ENCODE measurements around the gene DOCK11.

DNA sequence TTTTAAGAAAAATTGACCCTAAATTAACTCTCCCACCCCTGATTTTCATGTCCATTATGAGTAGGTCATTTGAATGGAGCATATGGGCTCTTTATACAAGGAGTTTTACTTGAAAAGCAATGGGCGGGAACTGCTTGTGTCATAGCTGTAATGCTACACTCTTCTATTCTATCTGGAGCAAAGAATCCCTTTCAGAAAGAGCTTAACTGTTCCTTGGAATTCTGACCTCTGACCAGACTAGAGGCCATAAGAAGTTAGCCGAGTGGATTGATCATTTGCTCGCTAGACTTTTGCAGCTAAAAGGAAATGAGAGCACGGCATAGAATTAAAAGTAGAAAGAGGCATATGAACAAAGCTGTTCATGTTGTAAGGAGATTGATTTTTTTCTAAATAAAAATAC lies 79.1 kb downstream of the DOCK11 start:
- TF ChIP-seq POLR2A (IDR thresholded peaks at IDR 0.05) (no peak), CTCF (IDR thresholded peaks at IDR 0.05) (no peak)
